Lower leg skin (tissue), 3 donors: ENCODE results near the gene PGAM5.

ENCODE experiments used
- POLR2A ChIP-seq, 2 donors: fragments of 450-650 bp; IDR thresholded peaks; one replicate each; pipeline ENCODE4 v1.6.1; 2016 to 2017; ENCODE audit warnings: antibody characterized with exemption in 2 of 2, mild to moderate bottlenecking in 1 of 2, moderate library complexity in 1 of 2
- TF ChIP-seq, protein P1 (sequence below), 3 donors: fragments of 450-650 bp; IDR thresholded peaks; one replicate each; pipeline ENCODE4 v1.5.1; 2016; ENCODE audit warnings: antibody characterized with exemption in 3 of 3, mild to moderate bottlenecking in 3 of 3, moderate library complexity in 2 of 3

DNA sequence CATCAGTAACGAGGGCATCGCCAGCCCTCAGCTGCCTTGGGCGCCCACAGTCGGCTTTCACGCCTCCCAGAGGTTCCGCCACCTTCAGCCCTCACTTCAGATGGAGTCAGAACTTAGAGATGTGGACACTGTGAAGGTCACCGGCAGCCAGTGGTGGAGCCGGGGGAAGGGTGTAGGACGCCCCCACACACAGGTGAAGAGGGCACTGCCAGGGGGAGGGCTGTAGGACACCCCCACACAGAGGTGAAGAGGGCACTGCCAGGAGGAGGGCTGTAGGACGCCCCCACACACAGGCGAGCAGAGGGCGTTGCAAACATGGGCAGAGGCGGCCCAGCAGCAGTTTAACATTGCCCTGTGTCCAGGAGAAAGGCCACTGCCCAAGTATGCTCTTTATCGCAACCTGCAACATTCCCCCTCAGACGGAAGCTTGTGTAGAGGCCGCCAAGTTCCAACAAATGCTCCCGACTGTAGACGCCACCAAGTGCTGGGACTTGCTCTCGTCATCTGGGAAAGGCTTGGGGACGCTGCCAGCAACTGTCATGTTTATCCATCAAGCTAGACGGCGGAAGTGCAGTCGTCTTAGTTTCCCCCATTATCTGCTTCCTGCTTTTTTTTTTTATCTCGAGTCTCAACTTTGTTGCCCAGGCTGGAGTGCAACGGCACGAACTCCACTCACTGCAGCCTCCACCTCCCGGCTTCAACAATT, 55.9 kb downstream of the PGAM5 start:
- TF ChIP-seq, protein P1, sequence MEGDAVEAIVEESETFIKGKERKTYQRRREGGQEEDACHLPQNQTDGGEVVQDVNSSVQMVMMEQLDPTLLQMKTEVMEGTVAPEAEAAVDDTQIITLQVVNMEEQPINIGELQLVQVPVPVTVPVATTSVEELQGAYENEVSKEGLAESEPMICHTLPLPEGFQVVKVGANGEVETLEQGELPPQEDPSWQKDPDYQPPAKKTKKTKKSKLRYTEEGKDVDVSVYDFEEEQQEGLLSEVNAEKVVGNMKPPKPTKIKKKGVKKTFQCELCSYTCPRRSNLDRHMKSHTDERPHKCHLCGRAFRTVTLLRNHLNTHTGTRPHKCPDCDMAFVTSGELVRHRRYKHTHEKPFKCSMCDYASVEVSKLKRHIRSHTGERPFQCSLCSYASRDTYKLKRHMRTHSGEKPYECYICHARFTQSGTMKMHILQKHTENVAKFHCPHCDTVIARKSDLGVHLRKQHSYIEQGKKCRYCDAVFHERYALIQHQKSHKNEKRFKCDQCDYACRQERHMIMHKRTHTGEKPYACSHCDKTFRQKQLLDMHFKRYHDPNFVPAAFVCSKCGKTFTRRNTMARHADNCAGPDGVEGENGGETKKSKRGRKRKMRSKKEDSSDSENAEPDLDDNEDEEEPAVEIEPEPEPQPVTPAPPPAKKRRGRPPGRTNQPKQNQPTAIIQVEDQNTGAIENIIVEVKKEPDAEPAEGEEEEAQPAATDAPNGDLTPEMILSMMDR (IDR thresholded peaks at IDR 0.05) = no peak
- no peak for TF ChIP-seq POLR2A (IDR thresholded peaks at IDR 0.05)
